H1 (cell line): ENCODE data around the gene XRRA1. TPM values are rescaled to one million over a fixed set of nuclear protein-coding genes. Genes with fewer than 3 reads are reported as not detected.

Experiments used
- HDAC6 ChIP-seq: IDR thresholded peaks from one replicate; pipeline ENCODE4 v1.7.1; 2012; ENCODE audit warnings: low read depth, mild to moderate bottlenecking, inconsistent platforms, low read length, moderate library complexity
- RNF2 ChIP-seq: fragments of 200-900, 300-1000 bp; sonication (generic); IDR thresholded peaks from 2 replicates; pipeline ENCODE4 v1.7.1; 2016; ENCODE audit warnings: borderline replicate concordance, low read depth, mild to moderate bottlenecking, antibody characterized with exemption, low read length; ENCODE audit not compliant: poor library complexity, severe bottlenecking; ENCODE audit errors: missing control alignments
- SP4 ChIP-seq: IDR thresholded peaks from 2 replicates; pipeline ENCODE4 v1.6.1; 2012; ENCODE audit warnings: low read length, inconsistent platforms
- TBP ChIP-seq: IDR thresholded peaks from 2 replicates; pipeline ENCODE4 v1.6.1; 2011; ENCODE audit warnings: low read depth, low read length, improper control_type of control experiment
- polyA plus RNA-seq, 7 experiments: library from polyadenylated mRNA; depleted of rRNA in 3 of 7; stranded (reverse) in 5 of 7; unstranded in 2 of 7; fragments of >200 nt in 5 of 7; fragments of 200-250 nt in 2 of 7; gene quantifications; 1 replicate in 5 of 7; 2 replicates in 1 of 7; 4 replicates in 1 of 7; pipeline versions ENCODE4 v1.2.1 to v1.2.3, GENCODE V29; 2011 to 2013; ENCODE audit warnings: missing spikeins in 2 of 7, mixed read lengths in 2 of 7
- total RNA-seq: library from RNA; stranded (reverse); fragmentation: NEBNext Ultra II Directional; extraction: Animal tissue kit (Norgen Biotek cat#: 25700); gene quantifications from 2 replicates; pipeline ENCODE4 v1.2.1, GENCODE V29; 2021

XRRA1 gene
- total and polyA plus RNA-seq, 2 of the 8 experiments (the other 6 are each of a cell fraction or from before 2014, with no cell fraction given), result 2.1 to 7.1 TPM

DNA sequence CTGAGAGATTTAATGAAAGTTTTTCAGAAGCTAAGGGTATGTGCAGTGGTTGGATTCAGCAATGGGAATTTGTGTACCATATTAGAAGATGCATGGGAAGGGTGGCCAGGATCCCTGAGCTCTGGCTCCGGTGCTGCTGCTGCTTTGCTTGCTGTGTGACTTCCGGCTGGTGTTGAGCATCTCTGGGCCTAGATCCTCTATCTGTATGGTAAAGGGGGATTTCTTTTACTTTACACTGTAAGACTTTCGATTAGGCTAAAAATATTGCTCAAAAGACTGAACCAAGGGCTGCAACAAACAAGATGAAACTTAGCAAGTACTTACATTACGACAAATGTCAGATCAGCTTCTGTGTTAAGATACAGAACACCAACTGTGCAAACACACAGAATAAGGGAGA, 39.1 kb downstream of the XRRA1 start (continued):
- TF ChIP-seq SP4 (no peak), RNF2 (no peak), TBP (no peak), HDAC6 (no peak)
